GM19240 (cell line): ENCODE measurements around the gene NT5C3B.
A peak's percentile ranks its signal among the peaks of the same experiment; 100 is the strongest.
"Not testable (repeated sequence)": the region's sequence is repeated elsewhere in the genome, so short reads cannot be mapped to it uniquely, and the experiment has no call there.

Experiments used
- DNase-seq: peaks from one replicate; pipeline ENCODE4 v3.0.0; 2011; ENCODE audit warnings: low spot score; ENCODE audit not compliant: insufficient read length

Gene NT5C3B

DNA sequence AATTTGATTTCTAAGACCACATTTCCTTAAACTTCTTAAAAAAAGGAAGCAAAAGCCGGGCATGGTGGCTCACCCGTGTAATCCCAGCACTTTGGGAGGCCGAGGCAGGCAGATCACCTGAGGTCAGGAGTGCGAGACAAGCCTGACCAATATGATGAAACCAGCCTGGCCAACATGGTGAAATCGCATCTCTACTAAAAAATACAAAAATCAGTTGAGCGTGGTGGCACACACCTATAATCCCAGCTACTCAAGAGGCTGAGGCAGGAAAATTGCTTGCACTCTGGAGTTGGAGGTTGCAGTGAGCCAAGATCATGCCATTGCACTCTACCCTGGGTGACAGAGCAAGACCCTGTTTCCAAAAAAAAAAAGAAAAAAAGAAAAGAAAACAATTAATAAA lies 4.7 kb upstream of the NT5C3B start:
- not testable (repeated sequence) for DNase-seq

GRCh38 chr17:41839448-41839847 lies 3.4 kb upstream of the NT5C3B start:
- not testable (repeated sequence) for DNase-seq

GRCh38 chr17:41837761-41838538 lies 1.9 kb upstream of the NT5C3B start, which contains the start of gene KLHL10:
Gene KLHL10, plus strand, starts transcription at chr17:41837825. Its CDS starts 108 bp downstream, at chr17:41837933.
- DNase-seq, result no peak

- no peak for DNase-seq
These were observed 641 bp upstream of the NT5C3B start for GRCh38 chr17:41836550-41837196.

- peak; percentile 39 for DNase-seq
These were observed 725 bp downstream of the NT5C3B start for GRCh38 chr17:41835214-41835799.

DNA sequence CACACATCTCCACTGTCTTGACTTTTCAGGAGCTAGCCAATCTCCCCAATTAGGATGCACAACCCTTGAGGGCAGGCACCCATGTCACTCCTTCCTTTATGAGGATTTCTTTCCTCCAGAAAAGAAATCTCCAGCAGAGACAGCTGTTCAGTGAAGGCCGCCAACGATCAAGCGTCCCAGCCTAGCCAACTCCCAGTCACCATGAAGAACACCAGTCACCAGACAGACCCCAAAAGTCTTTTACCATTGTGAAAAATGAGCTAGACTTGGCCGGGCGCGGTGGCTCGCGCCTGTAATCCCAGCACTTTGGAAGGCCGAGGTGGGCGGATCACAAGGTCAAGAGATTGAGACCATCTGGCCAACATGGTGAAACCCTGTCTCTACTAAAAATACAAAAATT lies 6.1 kb downstream of the NT5C3B start:
- DNase-seq, result not testable (repeated sequence)

- no peak for DNase-seq
These were observed 10.7 kb downstream of the NT5C3B start for GRCh38 chr17:41825175-41825845.

DNA sequence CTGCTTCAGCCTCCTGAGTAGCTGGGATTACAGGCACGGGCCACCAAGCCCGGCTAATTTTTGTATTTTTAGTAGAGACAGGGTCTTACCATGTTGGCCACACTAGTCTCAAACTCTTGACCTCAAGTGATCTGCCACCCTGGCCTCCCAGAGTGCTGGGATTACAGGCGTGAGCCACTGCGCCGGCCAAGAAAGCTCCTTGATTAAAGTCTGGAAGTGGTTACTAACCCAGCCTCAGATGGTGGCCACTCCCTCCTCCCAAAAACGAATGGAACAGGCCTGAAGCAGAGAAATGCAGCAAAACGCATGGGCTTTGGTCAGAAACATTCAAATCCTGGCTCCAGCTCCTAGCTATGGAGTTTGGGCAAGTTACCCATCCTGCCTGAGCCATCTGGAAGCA lies 11.9 kb downstream of the NT5C3B start:
- DNase-seq, result no peak

GRCh38 chr17:41823580-41823979 lies 12.5 kb downstream of the NT5C3B start:
- DNase-seq, result no peak

DNA sequence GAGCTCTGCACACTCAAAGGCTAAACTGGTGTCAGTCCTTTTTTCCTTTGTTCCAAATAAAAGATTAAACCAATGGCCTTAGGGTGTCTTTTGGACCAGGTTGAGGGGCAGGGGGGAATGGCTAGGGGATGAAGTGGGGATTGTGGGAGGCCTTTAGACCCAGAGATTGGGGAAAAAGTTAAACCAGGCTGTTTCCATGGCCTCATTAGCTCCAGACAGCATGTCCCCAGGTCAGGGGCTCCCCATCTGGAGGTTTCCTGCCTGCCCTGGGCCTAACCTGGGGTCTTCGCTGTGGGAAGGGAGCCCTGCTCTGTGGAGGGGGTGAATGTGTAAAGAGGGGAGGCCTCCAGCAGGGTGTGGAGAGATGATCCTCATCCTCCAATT lies 12.9 kb downstream of the NT5C3B start:
- DNase-seq, result no peak

- no peak for DNase-seq
These were observed 13.6 kb downstream of the NT5C3B start for GRCh38 chr17:41822216-41823140.

DNA sequence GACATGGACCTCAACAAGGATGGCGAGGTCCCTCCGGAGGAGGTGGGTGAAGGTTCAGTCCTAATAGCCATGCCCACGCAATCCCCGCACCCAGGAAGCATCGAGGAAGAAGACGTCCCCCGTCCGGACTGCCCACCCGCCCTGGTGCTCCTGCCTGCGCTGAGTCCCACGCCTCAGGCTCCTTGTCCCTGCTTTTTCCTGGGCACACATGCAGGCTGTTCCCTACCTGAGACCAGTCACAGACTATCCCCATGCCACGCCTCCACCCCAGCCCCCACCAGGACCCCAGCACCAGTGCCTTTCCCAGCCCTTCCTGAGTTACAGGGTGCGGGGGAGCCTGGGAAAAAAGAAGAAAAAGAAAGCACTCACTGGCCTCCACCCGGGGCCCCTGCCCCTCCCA lies 14.3 kb downstream of the NT5C3B start:
- DNase-seq, result no peak

- no peak for DNase-seq
These were observed 18.0 kb downstream of the NT5C3B start for GRCh38 chr17:41818024-41818423.

- no peak for DNase-seq
These were observed 19.3 kb downstream of the NT5C3B start for GRCh38 chr17:41816637-41817320.

DNA sequence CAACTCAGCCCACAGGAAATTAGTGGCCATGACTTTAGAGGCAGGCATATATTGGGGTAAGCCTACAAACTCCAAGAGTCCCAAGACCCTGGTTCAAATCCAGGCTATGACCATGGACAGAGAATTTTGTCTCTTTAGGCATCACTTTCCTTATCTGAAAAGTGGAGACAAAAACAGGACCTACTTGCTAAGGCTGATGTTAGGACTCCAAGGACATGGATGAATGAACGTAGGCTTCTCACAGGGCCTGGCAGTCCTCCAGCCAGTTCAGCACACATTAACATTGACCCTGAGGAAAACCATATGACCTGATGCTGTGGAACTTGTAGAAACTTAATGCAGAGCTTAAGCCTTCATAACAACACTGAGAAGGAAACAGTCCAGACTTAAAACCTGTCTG lies 21.8 kb downstream of the NT5C3B start:
- no peak for DNase-seq

GRCh38 chr17:41813699-41814124 lies 22.3 kb downstream of the NT5C3B start:
- DNase-seq, result no peak

GRCh38 chr17:41813152-41813680 lies 22.8 kb downstream of the NT5C3B start:
- no peak for DNase-seq

GRCh38 chr17:41812381-41813151 lies 23.5 kb downstream of the NT5C3B start, which contains the start of gene FKBP10:
Gene FKBP10, plus strand, starts transcription at chr17:41813004. Its CDS starts 31 bp downstream, at chr17:41813035.
- DNase-seq, result no peak
